GM20000 (cell line): ENCODE measurements around the gene DONSON.
"Not testable (repeated sequence)": the region's sequence is repeated elsewhere in the genome, so short reads cannot be mapped to it uniquely, and the experiment has no call there.

Experiments
- DNase-seq: peaks from one replicate; pipeline ENCODE4 v3.0.0; 2012; ENCODE audit warnings: low spot score
- CTCF ChIP-seq: IDR thresholded peaks from 2 replicates; pipeline ENCODE4 v1.5.1; 2012; ENCODE audit warnings: mild to moderate bottlenecking, control low read depth; ENCODE audit errors: extremely low read depth, missing control alignments

The DONSON gene

GRCh38 chr21:33608559-33608958 is 20.1 kb upstream of the DONSON start:
- no peak for TF ChIP-seq CTCF
- DNase-seq: no peak

- no peak for DNase-seq
- no peak for TF ChIP-seq CTCF
Observed at GRCh38 chr21:33598051-33598450, 9.6 kb upstream of the DONSON start.

GRCh38 chr21:33587792-33588484 is 546 bp downstream of the DONSON start:
- no peak for DNase-seq
- no peak for TF ChIP-seq CTCF

GRCh38 chr21:33586927-33587326 is 1.6 kb downstream of the DONSON start:
- no peak for TF ChIP-seq CTCF
- no peak for DNase-seq

GRCh38 chr21:33584455-33584854 is 4.0 kb downstream of the DONSON start:
- no peak for DNase-seq
- TF ChIP-seq CTCF: no peak

- DNase-seq: no peak
- TF ChIP-seq CTCF: no peak
Observed at GRCh38 chr21:33578959-33579542, 9.4 kb downstream of the DONSON start.

GRCh38 chr21:33578214-33578613 is 10.3 kb downstream of the DONSON start:
- DNase-seq: no peak
- no peak for TF ChIP-seq CTCF

- not testable (repeated sequence) for DNase-seq
Observed at GRCh38 chr21:33576741-33577141, 11.7 kb downstream of the DONSON start.
